ENCODE measurements around the gene ARHGEF17. TPM values are rescaled to one million over a fixed set of nuclear protein-coding genes. Genes with fewer than 3 reads are reported as not detected.

ARHGEF17 gene
- total RNA-seq, 1 experiment from 2014 or later, result 77.9 TPM

- Mint-ChIP-seq H3K27me3 (ENCODE audit: insufficient read depth, unreplicated experiment) (no peaks in the 10 kb centered on the region), H3K4me1 (ENCODE audit: low read depth, unreplicated experiment) (peaks cover 12% of the 10 kb centered on the region), H3K4me3 (ENCODE audit: unreplicated experiment) (no peak overlapping the region), H3K27ac (ENCODE audit: unreplicated experiment) (peak overlapping the region; percentile 3), H3K36me3 (ENCODE audit: insufficient read depth, unreplicated experiment) (peaks cover 19% of the 10 kb centered on the region), H3K9me3 (ENCODE audit: unreplicated experiment) (no peaks in the 10 kb centered on the region)
- intact Hi-C loops (cut with micrococcal nuclease; ENCODE audit: unreplicated experiment), result no loop called here
- BruUV-seq (replicated peaks), result no TSS peak
- ChIA-PET POLR2A (no interaction called here), CTCF (interaction anchor here (0.8 to 3.2 kb wide), 8 partner anchors 15 to 102 kb away, joined by 3 to 26 read pairs (median 4); no protein-coding TSS in a partner anchor)
- Histone ChIP-seq H3K4me3 (ENCODE audit: low read depth, low read length) (no peak overlapping the region), H3K36me3 (ENCODE audit: control insufficient read depth, insufficient read depth, low read length) (no peaks in the 10 kb centered on the region; the same call in 1 of the 2 replicates), H3K27me3 (replicated peaks; ENCODE audit: control insufficient read depth, insufficient read depth, low read length) (no peaks in the 10 kb centered on the region), H3K4me1 (peaks cover 42% of the 10 kb centered on the region), H3K9me3 (no peaks in the 10 kb centered on the region)
- no peak for TF ChIP-seq CTCF (IDR thresholded peaks at IDR 0.05; ENCODE audit: insufficient read depth in 1 of 2, low read depth in 1 of 2, low read length in 1 of 2, severe bottlenecking in 1 of 2, unreplicated experiment in 1 of 2)
- DNase-seq, result no peak
Observed at GRCh38 chr11:73291781-73292524, 16.1 kb upstream of the ARHGEF17 start.

GRCh38 chr11:73292525-73292894, 15.6 kb upstream of the ARHGEF17 start:
- peak overlapping the region; percentile 3 for H3K27ac Mint-ChIP-seq (ENCODE audit: unreplicated experiment)
- Histone ChIP-seq H3K9me3 (no peaks in the 10 kb centered on the region), H3K36me3 (ENCODE audit: control insufficient read depth, insufficient read depth, low read length) (no peaks in the 10 kb centered on the region; the same call in 1 of the 2 replicates), H3K27me3 (replicated peaks; ENCODE audit: control insufficient read depth, insufficient read depth, low read length) (no peaks in the 10 kb centered on the region), H3K4me1 (peaks cover 36% of the 10 kb centered on the region), H3K4me3 (ENCODE audit: low read depth, low read length) (no peak overlapping the region)
- H3K9me3 Mint-ChIP-seq (ENCODE audit: unreplicated experiment), result no peaks in the 10 kb centered on the region
- ChIA-PET POLR2A (no interaction called here), CTCF (interaction anchor here (1.3 to 3.2 kb wide), 6 partner anchors 15 to 68 kb away, joined by 3 to 26 read pairs (median 5); no protein-coding TSS in a partner anchor)
- intact Hi-C loops (cut with micrococcal nuclease; ENCODE audit: unreplicated experiment), result no loop called here
- no peaks in the 10 kb centered on the region for H3K27me3 Mint-ChIP-seq (ENCODE audit: insufficient read depth, unreplicated experiment)
- no peak overlapping the region for H3K4me3 Mint-ChIP-seq (ENCODE audit: unreplicated experiment)
- BruUV-seq (replicated peaks), result no TSS peak
- H3K36me3 Mint-ChIP-seq (ENCODE audit: insufficient read depth, unreplicated experiment), result peaks cover 19% of the 10 kb centered on the region
- TF ChIP-seq CTCF (IDR thresholded peaks at IDR 0.05; ENCODE audit: insufficient read depth in 1 of 2, low read depth in 1 of 2, low read length in 1 of 2, severe bottlenecking in 1 of 2, unreplicated experiment in 1 of 2), result no peak
- H3K4me1 Mint-ChIP-seq (ENCODE audit: low read depth, unreplicated experiment), result peaks cover 8% of the 10 kb centered on the region
- no peak for DNase-seq

GRCh38 chr11:73293356-73293936, 14.6 kb upstream of the ARHGEF17 start:
- Histone ChIP-seq H3K4me1 (peaks cover 33% of the 10 kb centered on the region), H3K9me3 (no peaks in the 10 kb centered on the region), H3K4me3 (ENCODE audit: low read depth, low read length) (no peak overlapping the region), H3K36me3 (ENCODE audit: control insufficient read depth, insufficient read depth, low read length) (peaks cover 1% of the 10 kb centered on the region; the same call in 1 of the 2 replicates), H3K27me3 (replicated peaks; ENCODE audit: control insufficient read depth, insufficient read depth, low read length) (no peaks in the 10 kb centered on the region)
- ChIA-PET POLR2A (interaction anchor here (0.6 kb wide), 1 partner anchor 14 kb away, joined by 4 read pairs; no protein-coding TSS in a partner anchor), CTCF (interaction anchor here (0.6 to 3.2 kb wide), 4 partner anchors 14 to 58 kb away, joined by 3 to 26 read pairs (median 5); no protein-coding TSS in a partner anchor)
- H3K4me1 Mint-ChIP-seq (ENCODE audit: low read depth, unreplicated experiment), result peaks cover 15% of the 10 kb centered on the region
- no peak for DNase-seq
- H3K27me3 Mint-ChIP-seq (ENCODE audit: insufficient read depth, unreplicated experiment), result no peaks in the 10 kb centered on the region
- no peak for TF ChIP-seq CTCF (IDR thresholded peaks at IDR 0.05; ENCODE audit: insufficient read depth in 1 of 2, low read depth in 1 of 2, low read length in 1 of 2, severe bottlenecking in 1 of 2, unreplicated experiment in 1 of 2)
- intact Hi-C loops (cut with micrococcal nuclease; ENCODE audit: unreplicated experiment), result no loop called here
- no TSS peak for BruUV-seq (replicated peaks)
- H3K9me3 Mint-ChIP-seq (ENCODE audit: unreplicated experiment), result no peaks in the 10 kb centered on the region
- H3K4me3 Mint-ChIP-seq (ENCODE audit: unreplicated experiment), result no peak overlapping the region
- no peak overlapping the region for H3K27ac Mint-ChIP-seq (ENCODE audit: unreplicated experiment)
- peaks cover 28% of the 10 kb centered on the region for H3K36me3 Mint-ChIP-seq (ENCODE audit: insufficient read depth, unreplicated experiment)

All from Caco-2 (cell line).